ENCODE measurements around the gene ATP6V0B. TPM values are rescaled to one million over a fixed set of nuclear protein-coding genes. Genes with fewer than 3 reads are reported as not detected.
A peak's percentile ranks its signal among the peaks of the same experiment; 100 is the strongest.

The ATP6V0B gene
- total and polyA plus RNA-seq, 7 donors: 87.9 to 260 (median 133) TPM

DNA sequence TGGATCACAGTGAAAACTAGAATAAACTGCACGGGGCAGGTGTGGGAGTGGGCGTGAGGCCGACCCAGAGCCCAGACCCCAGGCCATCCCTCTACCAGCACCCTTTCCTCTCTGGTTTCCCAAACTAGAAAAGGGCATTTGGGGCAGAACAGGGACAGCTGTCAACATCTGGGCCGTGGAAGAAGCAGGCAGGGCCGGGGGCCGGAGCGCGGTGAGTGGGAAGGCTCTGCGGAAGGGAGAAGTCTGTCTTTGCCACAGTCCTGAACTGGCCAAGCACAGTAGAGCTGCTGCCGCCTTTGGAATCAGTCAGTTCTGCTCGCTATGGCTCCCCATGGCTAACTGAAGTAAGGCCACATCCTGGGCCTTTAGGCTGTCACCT lies 23.2 kb downstream of the ATP6V0B start:
- no peak for TF ChIP-seq CTCF (IDR thresholded peaks at IDR 0.05)
- Histone ChIP-seq H3K4me3 (no peak overlapping the region), H3K36me3 (ENCODE audit: insufficient read depth in 1 of 2, low read depth in 1 of 2) (no peaks in the 10 kb centered on the region), H3K27ac (no peak overlapping the region), H3K9me3 (no peaks in the 10 kb centered on the region), H3K27me3 (ENCODE audit: insufficient read depth in 3 of 3, low read length in 2 of 3) (no peaks in the 10 kb centered on the region), H3K4me1 (no peaks in the 10 kb centered on the region)
- ATAC-seq (no peak), DNase-seq (no peak)
- intact Hi-C loops (cut with DNase I): no loop called here
- WGBS, 3 donors: 75 to 83% (median 78%) methylated on average over 11 of the region's 11 CpGs

DNA sequence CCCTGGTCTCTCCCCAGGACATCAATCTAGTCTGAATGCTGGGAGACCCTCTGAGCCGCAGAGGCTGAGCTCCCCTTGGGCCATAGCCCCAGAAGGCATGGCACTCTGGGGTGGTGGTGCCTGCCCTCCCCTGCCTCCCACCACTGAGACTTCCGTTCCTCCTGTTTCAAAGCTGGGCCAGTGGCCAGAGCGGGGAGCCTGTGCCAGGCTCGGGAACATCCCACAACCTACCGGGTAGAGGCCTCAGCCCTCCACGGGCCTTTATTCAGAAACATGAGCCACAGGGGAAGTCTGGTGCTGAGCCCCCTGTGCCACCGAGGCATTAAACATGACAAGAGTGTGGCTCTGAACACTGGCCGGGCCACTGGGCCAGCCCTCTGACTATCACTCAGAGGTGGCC lies 24.7 kb downstream of the ATP6V0B start:
- Histone ChIP-seq H3K27ac (no peak overlapping the region), H3K4me1 (no peaks in the 10 kb centered on the region), H3K27me3 (ENCODE audit: insufficient read depth in 3 of 3, low read length in 2 of 3) (no peaks in the 10 kb centered on the region), H3K9me3 (no peaks in the 10 kb centered on the region), H3K36me3 (ENCODE audit: insufficient read depth in 1 of 2, low read depth in 1 of 2) (no peaks in the 10 kb centered on the region), H3K4me3 (no peak overlapping the region)
- DNase-seq (no peak), ATAC-seq (no peak)
- TF ChIP-seq CTCF (IDR thresholded peaks at IDR 0.05): no peak
- intact Hi-C loops (cut with DNase I): no loop called here
- WGBS, 3 donors: 40 to 53% (median 44%) methylated on average over 8 of the region's 8 CpGs

DNA sequence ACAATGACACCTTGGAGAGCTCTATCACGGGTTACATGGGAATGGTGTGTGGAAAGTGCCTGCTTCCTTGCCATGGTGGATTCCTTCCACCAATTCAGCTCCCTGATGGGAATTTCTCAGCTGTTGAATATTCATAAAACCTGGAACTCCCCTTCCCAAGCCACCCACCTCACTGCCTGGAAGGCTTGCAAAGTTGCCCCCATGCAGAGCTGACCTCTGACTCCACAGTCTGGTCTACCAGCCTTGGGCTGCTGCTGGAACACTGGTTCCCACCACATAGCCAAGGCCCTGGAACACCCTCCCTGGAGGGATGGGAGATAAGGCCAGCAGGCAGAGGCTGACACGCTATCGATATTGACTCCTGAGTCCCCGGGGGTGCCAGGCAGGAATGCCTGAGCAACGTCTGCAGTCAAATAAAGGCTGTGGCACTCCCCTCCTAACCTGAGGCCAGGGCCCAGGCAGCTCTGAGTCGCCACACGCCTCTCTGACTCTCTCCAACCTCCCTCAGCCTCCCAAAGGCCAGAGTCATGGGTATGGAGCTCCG lies 25.4 kb downstream of the ATP6V0B start:
- no peaks in the 10 kb centered on the region for H3K9me3 ChIP-seq
- no peaks in the 10 kb centered on the region for H3K4me1 ChIP-seq
- H3K27me3 ChIP-seq (ENCODE audit: insufficient read depth in 3 of 3, low read length in 2 of 3): no peaks in the 10 kb centered on the region
- ATAC-seq: no peak
- intact Hi-C loops (cut with DNase I): loop anchor here (5.0 to 10.0 kb wide), 2 partner anchors 37 to 595 kb away; no protein-coding TSS in a partner anchor
- 84 to 88% (median 86%) methylated on average over 8 of the region's 8 CpGs for WGBS, 3 donors
- H3K27ac ChIP-seq: no peak overlapping the region
- TF ChIP-seq CTCF (IDR thresholded peaks at IDR 0.05): no peak
- no peaks in the 10 kb centered on the region for H3K36me3 ChIP-seq (ENCODE audit: insufficient read depth in 1 of 2, low read depth in 1 of 2)
- DNase-seq: peak in 1 of 2 donors; percentile 42
- no peak overlapping the region for H3K4me3 ChIP-seq

DNA sequence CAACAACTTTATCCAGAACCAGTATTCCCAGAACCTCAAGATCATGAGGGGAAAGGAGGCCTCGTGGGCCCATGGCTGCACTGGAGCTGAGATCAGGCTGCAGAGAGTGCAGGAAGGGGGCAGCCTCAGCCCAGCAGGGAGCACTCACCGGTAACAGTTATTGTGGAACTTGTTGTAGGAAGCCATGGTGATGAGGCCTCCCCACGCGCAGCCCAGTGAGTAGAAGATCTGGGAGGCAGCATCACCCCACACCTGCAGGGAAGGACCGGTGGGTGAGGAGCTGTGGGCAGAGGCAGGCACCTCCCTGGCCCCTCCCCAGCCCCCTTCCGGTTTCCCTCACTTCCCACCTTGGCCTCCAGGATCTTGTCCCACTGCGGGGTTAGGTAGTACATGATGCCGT lies 27.4 kb downstream of the ATP6V0B start:
- no peak overlapping the region for H3K4me3 ChIP-seq
- intact Hi-C loops (cut with DNase I): loop anchor here (5.0 to 10.0 kb wide), 2 partner anchors 35 to 593 kb away; no protein-coding TSS in a partner anchor
- H3K36me3 ChIP-seq (ENCODE audit: insufficient read depth in 1 of 2, low read depth in 1 of 2): no peaks in the 10 kb centered on the region
- ATAC-seq (no peak), DNase-seq (no peak)
- TF ChIP-seq CTCF (IDR thresholded peaks at IDR 0.05): no peak
- H3K4me1 ChIP-seq: peaks cover 4% of the 10 kb centered on the region
- 77 to 96% (median 82%) methylated on average over 8 of the region's 8 CpGs for WGBS, 3 donors
- H3K27ac ChIP-seq: no peak overlapping the region
- H3K9me3 ChIP-seq: no peaks in the 10 kb centered on the region
- H3K27me3 ChIP-seq (ENCODE audit: insufficient read depth in 3 of 3, low read length in 2 of 3): no peaks in the 10 kb centered on the region

DNA sequence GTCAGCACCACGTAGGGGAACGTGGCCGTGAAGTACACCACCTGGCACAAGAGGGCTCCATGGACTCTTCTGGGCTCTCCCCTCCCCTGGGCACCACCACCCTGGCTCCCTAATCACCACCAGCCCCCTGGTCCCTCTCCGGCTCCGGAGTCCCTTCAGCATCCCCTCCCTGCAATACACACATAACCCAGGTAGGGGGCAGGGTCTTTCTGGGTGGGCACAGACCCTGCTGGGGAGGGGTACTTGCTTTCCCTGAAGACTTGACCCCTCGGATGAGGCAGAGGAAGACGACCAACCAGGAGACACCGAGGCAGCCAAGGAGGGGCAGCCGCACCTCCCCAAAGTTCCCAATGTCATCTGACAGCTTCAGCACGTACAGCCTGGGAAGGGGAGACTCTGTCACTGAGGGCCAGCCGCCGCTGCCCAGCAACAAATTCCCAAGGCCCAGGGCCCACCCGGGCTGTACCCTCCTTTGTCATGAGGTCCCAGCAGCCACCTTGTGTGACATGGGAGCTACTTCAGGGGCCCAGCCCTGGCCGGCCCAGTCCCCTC lies 27.9 kb downstream of the ATP6V0B start:
- TF ChIP-seq CTCF (IDR thresholded peaks at IDR 0.05): no peak
- DNase-seq (no peak), ATAC-seq (no peak)
- H3K27me3 ChIP-seq (ENCODE audit: insufficient read depth in 3 of 3, low read length in 2 of 3): no peaks in the 10 kb centered on the region
- WGBS, 3 donors: 77 to 79% (median 78%) methylated on average over 14 of the region's 14 CpGs
- intact Hi-C loops (cut with DNase I): loop anchor here (5.0 to 10.0 kb wide), 2 partner anchors 35 to 592 kb away; no protein-coding TSS in a partner anchor
- H3K9me3 ChIP-seq: no peaks in the 10 kb centered on the region
- no peaks in the 10 kb centered on the region for H3K36me3 ChIP-seq (ENCODE audit: insufficient read depth in 1 of 2, low read depth in 1 of 2)
- H3K27ac ChIP-seq: no peak overlapping the region
- H3K4me3 ChIP-seq: no peak overlapping the region
- peaks cover 4% of the 10 kb centered on the region for H3K4me1 ChIP-seq

Data from psoas muscle (tissue), 8 donors.